Retina (tissue), 1 donor: ENCODE data around the gene SOD1.
"Not testable (repeated sequence)": the region's sequence is repeated elsewhere in the genome, so short reads cannot be mapped to it uniquely, and the experiment has no call there.

Experiments
- DNase-seq: peaks from one replicate; pipeline ENCODE4 v3.0.0-alpha.2; 2016

Gene SOD1

GRCh38 chr21:31659536-31660258 is at the start of gene SOD1:
SOD1 (plus strand) TSS chr21:31659693; CDS start chr21:31659770, 77 bp downstream.
- DNase-seq = peak; percentile 94

- DNase-seq = no peak
Observed at GRCh38 chr21:31611445-31611844, 48.0 kb upstream of the SOD1 start.

GRCh38 chr21:31612894-31613785 is 46.4 kb upstream of the SOD1 start:
- peak; percentile 87 for DNase-seq

GRCh38 chr21:31614705-31615104 is 44.8 kb upstream of the SOD1 start:
- DNase-seq = no peak

- DNase-seq = no peak
Observed at GRCh38 chr21:31616216-31616615, 43.3 kb upstream of the SOD1 start.

- no peak for DNase-seq
Observed at GRCh38 chr21:31618696-31619430, 40.6 kb upstream of the SOD1 start.

GRCh38 chr21:31622397-31622796 is 37.1 kb upstream of the SOD1 start:
- DNase-seq = no peak

GRCh38 chr21:31623664-31624063 is 35.8 kb upstream of the SOD1 start:
- no peak for DNase-seq

GRCh38 chr21:31624181-31624580 is 35.3 kb upstream of the SOD1 start:
- no peak for DNase-seq

GRCh38 chr21:31624961-31625491 is 34.5 kb upstream of the SOD1 start:
- no peak for DNase-seq

- DNase-seq = no peak
Observed at GRCh38 chr21:31629972-31630711, 29.4 kb upstream of the SOD1 start.

- DNase-seq = not testable (repeated sequence)
Observed at GRCh38 chr21:31631881-31632280, 27.6 kb upstream of the SOD1 start.

- no peak for DNase-seq
Observed at GRCh38 chr21:31634993-31635392, 24.5 kb upstream of the SOD1 start.

GRCh38 chr21:31636874-31637273 is 22.6 kb upstream of the SOD1 start:
- no peak for DNase-seq

- DNase-seq = no peak
Observed at GRCh38 chr21:31641416-31641922, 18.0 kb upstream of the SOD1 start.

- no peak for DNase-seq
Observed at GRCh38 chr21:31644643-31645042, 14.8 kb upstream of the SOD1 start.

- DNase-seq = no peak
Observed at GRCh38 chr21:31647650-31648049, 11.8 kb upstream of the SOD1 start.

GRCh38 chr21:31650930-31651329 is 8.6 kb upstream of the SOD1 start:
- DNase-seq = no peak

- not testable (repeated sequence) for DNase-seq
Observed at GRCh38 chr21:31651491-31651890, 8.0 kb upstream of the SOD1 start.

- DNase-seq = no peak
Observed at GRCh38 chr21:31654340-31654739, 5.2 kb upstream of the SOD1 start.

GRCh38 chr21:31654821-31655580 is 4.5 kb upstream of the SOD1 start:
- DNase-seq = not testable (repeated sequence)
